HEK293 (cell line): ENCODE results near the gene CFAP97D2.

ENCODE experiments used
- CTCF ChIP-seq: fragments of 450-650 bp; formaldehyde crosslinking; IDR thresholded peaks from 2 replicates; pipeline ENCODE4 v1.5.1; 2016; ENCODE audit warnings: missing biosample characterization, missing genetic modification characterization
- KLF16 ChIP-seq: fragments of 450-650 bp; formaldehyde crosslinking; IDR thresholded peaks from 2 replicates; pipeline ENCODE4 v1.5.1; 2017; ENCODE audit warnings: missing biosample characterization, missing genetic modification characterization
- TCF7L2 ChIP-seq: IDR thresholded peaks from 2 replicates; pipeline ENCODE4 v1.6.1; 2011; ENCODE audit warnings: low read depth, mild to moderate bottlenecking, inconsistent platforms, low read length, moderate library complexity, borderline replicate concordance
- YY1 ChIP-seq: fragments of 450-650 bp; formaldehyde crosslinking; IDR thresholded peaks from 2 replicates; pipeline ENCODE4 v1.5.1; 2018; ENCODE audit warnings: missing biosample characterization, missing genetic modification characterization
- ZBTB49 ChIP-seq: fragments of 450-650 bp; formaldehyde crosslinking; IDR thresholded peaks from 2 replicates; pipeline ENCODE4 v1.5.1; 2016; ENCODE audit warnings: missing biosample characterization, missing genetic modification characterization, low read depth
- ZFP69B ChIP-seq: fragments of 450-650 bp; formaldehyde crosslinking; IDR thresholded peaks from 2 replicates; pipeline ENCODE4 v1.5.1; 2016; ENCODE audit warnings: missing biosample characterization, missing genetic modification characterization
- ZNF280D ChIP-seq: fragments of 450-650 bp; formaldehyde crosslinking; IDR thresholded peaks from 2 replicates; pipeline ENCODE4 v1.5.1; 2016; ENCODE audit warnings: missing biosample characterization, missing genetic modification characterization
- ZNF518A ChIP-seq: fragments of 450-650 bp; formaldehyde crosslinking; conservative IDR thresholded peaks from 2 replicates; pipeline ENCODE4 v1.5.1; 2016; ENCODE audit warnings: low read depth, missing biosample characterization, missing genetic modification characterization
- ZNF521 ChIP-seq: fragments of 450-650 bp; formaldehyde crosslinking; IDR thresholded peaks from 2 replicates; pipeline ENCODE4 v1.5.1; 2017; ENCODE audit warnings: missing biosample characterization, mild to moderate bottlenecking, missing genetic modification characterization
- ZNF558 ChIP-seq: fragments of 450-650 bp; formaldehyde crosslinking; IDR thresholded peaks from 2 replicates; pipeline ENCODE4 v1.5.1; 2016; ENCODE audit warnings: missing biosample characterization, missing genetic modification characterization
- ZNF580 ChIP-seq: fragments of 450-650 bp; formaldehyde crosslinking; IDR thresholded peaks from 2 replicates; pipeline ENCODE4 v1.5.1; 2016; ENCODE audit warnings: missing biosample characterization, missing genetic modification characterization

GRCh38 chr13:114130837-114131582 lies 48.0 kb upstream of the CFAP97D2 start:
- TF ChIP-seq ZNF518A (tag by site-specific recombination) (no peak), CTCF (no peak), ZNF521 (tag by site-specific recombination) (no peak), KLF16 (no peak), TCF7L2 (no peak), ZBTB49 (tag by site-specific recombination) (no peak), ZNF280D (tag by site-specific recombination) (no peak), YY1 (tag by site-specific recombination) (no peak), ZNF558 (tag by site-specific recombination) (no peak), ZNF580 (tag by site-specific recombination) (no peak), ZFP69B (tag by site-specific recombination) (no peak)
